Cardiac muscle cell (in vitro differentiated cells and primary cell): Measurements from ENCODE around the gene DPH2. TPM values are rescaled to one million over a fixed set of nuclear protein-coding genes. Genes with fewer than 3 reads are reported as not detected.
A peak's percentile ranks its signal among the peaks of the same experiment; 100 is the strongest.

Source experiments
- DNase-seq, 2 donors: peaks; one replicate each; pipeline versions ENCODE4 v3.0.0 to v3.0.0-alpha.2; 2010 to 2017; ENCODE audit warnings: low read depth in 1 of 2, low spot score in 1 of 2
- H3K27ac ChIP-seq: fragments of 200-600 bp; sonication (generic); 2 replicates; pipeline ENCODE4 v1.5.1; 2016
- H3K27me3 ChIP-seq: fragments of 200-600 bp; sonication (generic); 2 replicates; pipeline ENCODE4 v1.6.0; 2016; ENCODE audit warnings: control low read depth
- H3K36me3 ChIP-seq: fragments of 200-600 bp; sonication (generic); 2 replicates; pipeline ENCODE4 v1.5.1; 2016; ENCODE audit warnings: control low read depth
- H3K4me1 ChIP-seq: fragments of 200-600 bp; sonication (generic); 2 replicates; pipeline ENCODE4 v1.8.1; 2017; ENCODE audit warnings: low read depth, mild to moderate bottlenecking, mixed run types
- H3K4me3 ChIP-seq: fragments of 200-600 bp; sonication (generic); 2 replicates; pipeline ENCODE4 v1.5.1; 2016; ENCODE audit warnings: mild to moderate bottlenecking
- H3K9me3 ChIP-seq: fragments of 200-600 bp; sonication (generic); 2 replicates; pipeline ENCODE4 v1.5.1; 2017; ENCODE audit warnings: low read depth, mild to moderate bottlenecking, control low read depth
- polyA plus RNA-seq: library from polyadenylated mRNA; unstranded; fragments of >200 nt; fragmentation: Nextera tagmentation; extraction: Ambion mirVana; gene quantifications from 2 replicates; pipeline ENCODE4 v1.2.1, GENCODE V29; 2016
- total RNA-seq: library from RNA; depleted of rRNA; stranded (reverse); fragments of >200 nt; gene quantifications from 2 replicates; pipeline ENCODE4 v1.2.3, GENCODE V29; 2016
- TF ChIP-seq, protein P1 (sequence below): IDR thresholded peaks from 2 replicates; pipeline ENCODE4 v1.5.1; 2012; ENCODE audit warnings: low read depth, mild to moderate bottlenecking, low read length

The DPH2 gene
- total and polyA plus RNA-seq, 2 experiments from 2014 or later, result 20.7 to 21.5 TPM

DNA sequence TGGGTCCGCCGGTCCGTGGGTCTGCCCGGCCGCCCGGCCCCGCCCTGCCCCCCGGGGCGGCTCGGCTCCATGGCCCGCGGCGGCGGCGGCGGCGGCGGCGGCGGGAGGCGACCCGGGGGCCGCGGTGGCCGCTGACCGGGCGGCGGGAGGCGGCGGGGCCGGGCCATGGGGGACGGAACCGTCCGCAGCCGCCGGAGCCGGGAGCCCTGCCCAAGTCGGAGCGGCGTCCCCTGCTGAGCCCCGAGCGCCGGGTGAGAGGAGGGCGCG lies 9.4 kb downstream of the DPH2 start:
- H3K9me3 ChIP-seq, result no peaks in the 10 kb centered on the region
- peak in 1 of 2 donors; percentile 29 for DNase-seq
- H3K36me3 ChIP-seq, result peaks cover 11% of the 10 kb centered on the region
- no peaks in the 10 kb centered on the region for H3K27me3 ChIP-seq
- no peaks in the 10 kb centered on the region for H3K4me1 ChIP-seq
- H3K4me3 ChIP-seq, result peak overlapping the region; percentile 92
- H3K27ac ChIP-seq, result no peak overlapping the region
- TF ChIP-seq, protein P1, sequence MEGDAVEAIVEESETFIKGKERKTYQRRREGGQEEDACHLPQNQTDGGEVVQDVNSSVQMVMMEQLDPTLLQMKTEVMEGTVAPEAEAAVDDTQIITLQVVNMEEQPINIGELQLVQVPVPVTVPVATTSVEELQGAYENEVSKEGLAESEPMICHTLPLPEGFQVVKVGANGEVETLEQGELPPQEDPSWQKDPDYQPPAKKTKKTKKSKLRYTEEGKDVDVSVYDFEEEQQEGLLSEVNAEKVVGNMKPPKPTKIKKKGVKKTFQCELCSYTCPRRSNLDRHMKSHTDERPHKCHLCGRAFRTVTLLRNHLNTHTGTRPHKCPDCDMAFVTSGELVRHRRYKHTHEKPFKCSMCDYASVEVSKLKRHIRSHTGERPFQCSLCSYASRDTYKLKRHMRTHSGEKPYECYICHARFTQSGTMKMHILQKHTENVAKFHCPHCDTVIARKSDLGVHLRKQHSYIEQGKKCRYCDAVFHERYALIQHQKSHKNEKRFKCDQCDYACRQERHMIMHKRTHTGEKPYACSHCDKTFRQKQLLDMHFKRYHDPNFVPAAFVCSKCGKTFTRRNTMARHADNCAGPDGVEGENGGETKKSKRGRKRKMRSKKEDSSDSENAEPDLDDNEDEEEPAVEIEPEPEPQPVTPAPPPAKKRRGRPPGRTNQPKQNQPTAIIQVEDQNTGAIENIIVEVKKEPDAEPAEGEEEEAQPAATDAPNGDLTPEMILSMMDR, result no peak

DNA sequence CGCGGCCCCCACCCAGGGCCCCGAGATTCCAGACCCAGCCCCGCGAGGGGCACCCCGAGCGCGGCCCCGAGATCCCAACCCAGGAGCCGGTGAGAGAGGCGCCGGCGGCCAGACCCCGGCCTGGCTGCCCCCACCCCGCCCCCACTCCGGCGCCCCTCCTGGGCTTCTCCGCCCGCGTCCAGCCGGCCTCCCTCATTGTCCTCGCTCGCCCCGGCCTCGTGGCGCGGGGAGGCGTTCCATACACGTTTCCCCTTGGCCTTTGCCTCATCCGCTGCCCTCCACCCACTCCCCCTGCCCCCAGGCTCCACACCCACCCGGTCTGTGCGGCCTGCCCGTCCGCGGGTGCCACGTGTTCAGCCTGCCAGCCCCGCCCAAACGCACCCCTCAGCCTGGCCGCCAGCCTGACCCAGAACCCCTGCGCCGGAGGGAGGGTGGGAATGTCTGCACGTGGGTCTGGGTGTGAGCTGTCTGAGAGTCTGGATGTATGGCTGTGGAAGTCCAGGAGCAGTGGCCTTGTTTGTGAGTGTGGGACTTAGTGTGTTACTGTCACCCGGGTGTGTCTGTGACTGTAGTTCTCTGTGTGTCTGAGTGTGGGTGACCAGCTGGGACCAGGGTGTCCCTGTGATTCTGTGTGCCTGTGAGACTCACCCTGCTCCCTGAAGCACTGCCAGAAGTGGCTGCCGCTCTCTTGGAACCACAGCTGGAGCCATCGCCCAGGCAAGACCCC lies 9.9 kb downstream of the DPH2 start:
- Histone ChIP-seq H3K9me3 (no peaks in the 10 kb centered on the region), H3K4me1 (no peaks in the 10 kb centered on the region), H3K27me3 (no peaks in the 10 kb centered on the region), H3K4me3 (peak overlapping the region; percentile 92), H3K36me3 (peaks cover 11% of the 10 kb centered on the region), H3K27ac (no peak overlapping the region)
- TF ChIP-seq, protein P1, result no peak
- DNase-seq, result peak; percentile 36 to 63

DNA sequence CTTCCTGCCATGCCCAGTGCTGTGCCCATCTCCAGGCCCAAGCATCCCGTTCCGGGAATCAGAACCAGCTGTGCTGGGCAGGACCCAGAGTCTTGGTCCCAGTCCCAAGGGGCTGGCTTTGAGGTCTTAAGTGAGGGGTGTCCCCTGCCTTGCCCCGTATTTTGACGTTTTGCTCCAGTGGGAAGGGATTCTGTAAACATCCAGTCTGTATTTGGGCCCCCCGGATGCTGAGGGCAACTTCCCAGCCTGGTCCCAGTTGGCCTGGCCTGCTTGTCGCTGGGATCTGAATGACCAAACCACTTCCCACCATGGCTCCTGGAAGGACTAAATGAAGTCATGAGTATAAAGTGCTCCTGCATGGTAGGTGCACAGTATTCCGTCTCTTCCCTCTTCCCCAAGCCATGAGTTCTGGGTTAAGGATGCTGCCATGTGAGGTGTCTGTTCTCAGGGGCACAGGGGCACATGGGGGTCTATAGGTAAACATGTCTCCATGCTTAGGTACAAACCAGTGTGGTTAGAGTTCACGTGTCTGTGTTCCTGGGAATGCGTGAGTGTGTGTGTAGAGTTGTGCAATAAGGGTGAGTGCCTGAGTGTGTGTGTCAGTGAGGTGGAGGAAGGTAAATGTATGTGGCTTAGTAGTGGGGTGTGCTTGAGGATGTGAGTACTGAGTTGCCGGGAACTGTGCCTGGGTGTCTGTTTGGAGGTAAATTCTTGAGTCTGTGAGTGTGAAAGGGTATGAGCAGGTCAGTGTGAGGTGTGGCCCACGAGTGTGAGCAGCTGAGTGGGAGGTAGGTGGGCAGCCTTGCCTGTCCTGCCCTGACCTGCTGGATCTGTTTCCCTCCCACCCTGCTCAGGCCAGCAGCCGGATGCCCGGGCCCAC lies 10.7 kb downstream of the DPH2 start:
- TF ChIP-seq, protein P1, result no peak
- no peak overlapping the region for H3K27ac ChIP-seq
- DNase-seq, result peak in 1 of 2 donors; percentile 37

DNA sequence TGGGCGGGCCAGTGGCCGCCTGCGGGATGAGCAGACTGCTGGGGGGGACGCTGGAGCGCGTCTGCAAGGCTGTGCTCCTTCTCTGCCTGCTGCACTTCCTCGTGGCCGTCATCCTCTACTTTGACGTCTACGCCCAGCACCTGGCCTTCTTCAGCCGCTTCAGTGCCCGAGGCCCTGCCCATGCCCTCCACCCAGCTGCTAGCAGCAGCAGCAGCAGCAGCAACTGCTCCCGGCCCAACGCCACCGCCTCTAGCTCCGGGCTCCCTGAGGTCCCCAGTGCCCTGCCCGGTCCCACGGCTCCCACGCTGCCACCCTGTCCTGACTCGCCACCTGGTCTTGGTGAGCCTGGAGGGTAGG lies 11.3 kb downstream of the DPH2 start:
- no peak for DNase-seq
- Histone ChIP-seq H3K4me3 (no peak overlapping the region), H3K4me1 (no peaks in the 10 kb centered on the region), H3K9me3 (no peaks in the 10 kb centered on the region), H3K27me3 (no peaks in the 10 kb centered on the region), H3K27ac (no peak overlapping the region), H3K36me3 (peaks cover 11% of the 10 kb centered on the region)
- TF ChIP-seq, protein P1, result no peak

More for the DNA sequence above, 10.7 kb downstream of the DPH2 start:
- no peaks in the 10 kb centered on the region for H3K9me3 ChIP-seq
- H3K27me3 ChIP-seq, result no peaks in the 10 kb centered on the region
- peak overlapping the region; percentile 92 for H3K4me3 ChIP-seq
- peaks cover 11% of the 10 kb centered on the region for H3K36me3 ChIP-seq
- H3K4me1 ChIP-seq, result no peaks in the 10 kb centered on the region

DNA sequence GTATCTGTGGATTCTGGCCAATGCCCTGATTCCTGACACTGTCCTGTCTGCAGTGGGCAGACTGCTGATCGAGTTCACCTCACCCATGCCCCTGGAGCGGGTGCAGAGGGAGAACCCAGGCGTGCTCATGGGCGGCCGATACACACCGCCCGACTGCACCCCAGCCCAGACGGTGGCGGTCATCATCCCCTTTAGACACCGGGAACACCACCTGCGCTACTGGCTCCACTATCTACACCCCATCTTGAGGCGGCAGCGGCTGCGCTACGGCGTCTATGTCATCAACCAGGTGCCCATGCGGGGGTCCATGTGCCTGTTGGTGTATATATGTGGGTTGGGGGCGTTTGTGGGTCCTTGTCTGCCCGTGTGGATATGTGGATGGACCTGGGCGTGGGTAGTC lies 11.8 kb downstream of the DPH2 start:
- no peak for DNase-seq
- Histone ChIP-seq H3K36me3 (peaks cover 7% of the 10 kb centered on the region), H3K27me3 (no peaks in the 10 kb centered on the region), H3K4me3 (no peak overlapping the region), H3K9me3 (no peaks in the 10 kb centered on the region), H3K27ac (no peak overlapping the region), H3K4me1 (no peaks in the 10 kb centered on the region)
- TF ChIP-seq, protein P1, result no peak
